Measurements from ENCODE around the gene NRP1.

GRCh38 chr10:33347211-33347610 is 12.7 kb upstream of the NRP1 start:
- TF ChIP-seq CTCF (IDR thresholded peaks at IDR 0.05) (no peak), POLR2A (IDR thresholded peaks at IDR 0.05) (no peak)
